GM12864 (cell line): ENCODE measurements around the gene RFC1.
"Not testable (repeated sequence)": the region's sequence is repeated elsewhere in the genome, so short reads cannot be mapped to it uniquely, and the experiment has no call there.

ENCODE experiments used
- DNase-seq: peaks from one replicate; pipeline ENCODE4 v3.0.0-alpha.2; 2011; ENCODE audit warnings: low read depth
- H3K4me3 ChIP-seq: 2 replicates; pipeline ENCODE4 v1.5.1; 2011; ENCODE audit warnings: mild to moderate bottlenecking, low read depth, low read length, control low read depth
- TF ChIP-seq, protein P1 (sequence below): IDR thresholded peaks from 2 replicates; pipeline ENCODE4 v1.5.1; 2011; ENCODE audit warnings: low read depth, mild to moderate bottlenecking, moderate library complexity, low read length, control low read depth, inconsistent platforms; ENCODE audit errors: missing control alignments

RFC1 gene

DNA sequence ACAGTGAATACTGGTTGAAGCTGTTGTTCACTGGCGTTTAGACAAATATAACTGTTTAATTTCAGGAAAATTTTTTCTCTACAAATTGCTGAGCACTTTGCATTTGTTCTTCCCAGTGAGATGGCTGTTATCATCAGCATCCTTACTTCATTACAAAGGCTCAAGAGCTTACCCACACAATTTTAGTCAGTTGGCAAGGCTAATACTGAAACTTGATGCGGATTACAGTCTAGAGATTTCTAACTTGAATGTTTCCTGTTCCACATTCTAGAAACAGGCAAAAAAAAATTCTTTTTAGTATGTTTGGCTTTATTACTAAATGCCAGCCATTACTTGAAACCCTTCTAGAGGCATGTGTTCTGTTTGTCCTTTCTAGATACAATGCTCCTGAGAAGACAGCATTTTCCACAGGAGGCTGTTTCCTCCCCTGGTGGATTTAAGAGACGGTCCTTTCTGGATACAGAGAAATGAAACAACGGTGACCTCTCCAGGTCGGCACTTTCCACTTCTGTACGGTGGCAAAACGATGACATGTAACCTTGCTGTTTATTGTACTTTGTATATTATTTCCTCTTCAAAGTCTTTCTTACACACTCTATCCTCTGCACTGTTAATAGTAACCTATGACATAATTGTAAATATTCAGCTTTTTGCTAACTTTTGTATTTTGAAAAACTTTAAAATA lies 80.9 kb downstream of the RFC1 start:
- no peak overlapping the region for H3K4me3 ChIP-seq
- no peak for DNase-seq
- TF ChIP-seq, protein P1, sequence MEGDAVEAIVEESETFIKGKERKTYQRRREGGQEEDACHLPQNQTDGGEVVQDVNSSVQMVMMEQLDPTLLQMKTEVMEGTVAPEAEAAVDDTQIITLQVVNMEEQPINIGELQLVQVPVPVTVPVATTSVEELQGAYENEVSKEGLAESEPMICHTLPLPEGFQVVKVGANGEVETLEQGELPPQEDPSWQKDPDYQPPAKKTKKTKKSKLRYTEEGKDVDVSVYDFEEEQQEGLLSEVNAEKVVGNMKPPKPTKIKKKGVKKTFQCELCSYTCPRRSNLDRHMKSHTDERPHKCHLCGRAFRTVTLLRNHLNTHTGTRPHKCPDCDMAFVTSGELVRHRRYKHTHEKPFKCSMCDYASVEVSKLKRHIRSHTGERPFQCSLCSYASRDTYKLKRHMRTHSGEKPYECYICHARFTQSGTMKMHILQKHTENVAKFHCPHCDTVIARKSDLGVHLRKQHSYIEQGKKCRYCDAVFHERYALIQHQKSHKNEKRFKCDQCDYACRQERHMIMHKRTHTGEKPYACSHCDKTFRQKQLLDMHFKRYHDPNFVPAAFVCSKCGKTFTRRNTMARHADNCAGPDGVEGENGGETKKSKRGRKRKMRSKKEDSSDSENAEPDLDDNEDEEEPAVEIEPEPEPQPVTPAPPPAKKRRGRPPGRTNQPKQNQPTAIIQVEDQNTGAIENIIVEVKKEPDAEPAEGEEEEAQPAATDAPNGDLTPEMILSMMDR, result no peak

- DNase-seq, result no peak
- H3K4me3 ChIP-seq, result no peak overlapping the region
- TF ChIP-seq, protein P1, result no peak
Measured at GRCh38 chr4:39280770-39281169, 85.4 kb downstream of the RFC1 start.

- no peak for DNase-seq
- no peak overlapping the region for H3K4me3 ChIP-seq
Measured at GRCh38 chr4:39279416-39279815, 86.7 kb downstream of the RFC1 start.

GRCh38 chr4:39278476-39278875 lies 87.7 kb downstream of the RFC1 start:
- TF ChIP-seq, protein P1, result no peak
- H3K4me3 ChIP-seq, result no peak overlapping the region
- DNase-seq, result no peak

More at GRCh38 chr4:39279416-39279815, 86.7 kb downstream of the RFC1 start:
- TF ChIP-seq, protein P1, result no peak

DNA sequence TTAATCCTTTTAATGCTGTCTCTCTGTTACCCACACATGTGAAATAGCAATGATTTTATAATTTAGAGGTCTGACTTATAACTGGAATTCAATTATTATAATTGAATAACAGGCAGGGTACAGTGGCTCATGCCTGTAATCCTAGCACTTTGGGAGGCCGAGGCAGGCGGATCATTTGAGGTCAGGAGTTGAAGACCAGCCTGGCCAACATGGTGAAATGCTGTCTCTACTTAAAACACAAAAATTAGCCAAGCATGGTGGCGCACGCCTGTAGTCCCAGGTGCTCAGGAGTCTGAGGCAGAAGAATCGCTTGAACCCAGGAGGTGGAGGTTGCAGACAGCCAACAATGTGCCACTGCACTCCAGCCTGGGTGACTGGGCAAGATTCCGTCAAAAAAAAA lies 88.5 kb downstream of the RFC1 start:
- not testable (repeated sequence) for H3K4me3 ChIP-seq, DNase-seq

DNA sequence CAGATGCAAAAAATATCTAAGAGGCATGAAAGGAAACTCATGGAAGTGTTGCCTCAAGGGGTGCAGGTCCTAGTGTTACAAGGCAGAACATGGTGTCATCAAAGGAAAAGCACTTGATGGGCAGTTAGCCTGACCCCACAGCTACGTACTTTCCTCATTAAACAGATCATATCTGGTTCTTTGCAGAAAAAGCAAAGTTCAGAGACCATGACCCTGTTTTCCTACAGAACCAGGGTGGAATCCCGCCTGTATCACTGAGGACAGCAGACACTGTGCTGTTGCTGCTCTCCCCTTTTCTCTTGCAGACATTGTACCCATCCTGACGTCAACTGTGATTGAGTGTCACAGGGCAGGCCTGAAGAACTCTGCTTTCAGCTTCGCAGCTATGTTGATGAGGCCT lies 91.7 kb downstream of the RFC1 start:
- no peak overlapping the region for H3K4me3 ChIP-seq
- TF ChIP-seq, protein P1, result no peak
- DNase-seq, result no peak

GRCh38 chr4:39263895-39264294 lies 102.3 kb downstream of the RFC1 start:
- no peak for DNase-seq
- TF ChIP-seq, protein P1, result no peak
- no peak overlapping the region for H3K4me3 ChIP-seq
